Myocyte (in vitro differentiated cells): Measurements from ENCODE around the gene RNFT2. TPM values are rescaled to one million over a fixed set of nuclear protein-coding genes. Genes with fewer than 3 reads are reported as not detected.

Experiments
- DNase-seq: peaks from one replicate; pipeline ENCODE4 v3.0.0-alpha.2; 2012; ENCODE audit warnings: low read depth
- total RNA-seq: library from RNA; depleted of rRNA; stranded (reverse); fragments of >200 nt; gene quantifications from 2 replicates; pipeline ENCODE4 v1.2.3, GENCODE V29; 2014

The RNFT2 gene
- total RNA-seq, 1 donor from 2014 or later: 1.0 TPM

GRCh38 chr12:116876151-116876869, 138.2 kb downstream of the RNFT2 start:
- no peak for DNase-seq

GRCh38 chr12:116878567-116879508, 140.7 kb downstream of the RNFT2 start:
- no peak for DNase-seq

DNA sequence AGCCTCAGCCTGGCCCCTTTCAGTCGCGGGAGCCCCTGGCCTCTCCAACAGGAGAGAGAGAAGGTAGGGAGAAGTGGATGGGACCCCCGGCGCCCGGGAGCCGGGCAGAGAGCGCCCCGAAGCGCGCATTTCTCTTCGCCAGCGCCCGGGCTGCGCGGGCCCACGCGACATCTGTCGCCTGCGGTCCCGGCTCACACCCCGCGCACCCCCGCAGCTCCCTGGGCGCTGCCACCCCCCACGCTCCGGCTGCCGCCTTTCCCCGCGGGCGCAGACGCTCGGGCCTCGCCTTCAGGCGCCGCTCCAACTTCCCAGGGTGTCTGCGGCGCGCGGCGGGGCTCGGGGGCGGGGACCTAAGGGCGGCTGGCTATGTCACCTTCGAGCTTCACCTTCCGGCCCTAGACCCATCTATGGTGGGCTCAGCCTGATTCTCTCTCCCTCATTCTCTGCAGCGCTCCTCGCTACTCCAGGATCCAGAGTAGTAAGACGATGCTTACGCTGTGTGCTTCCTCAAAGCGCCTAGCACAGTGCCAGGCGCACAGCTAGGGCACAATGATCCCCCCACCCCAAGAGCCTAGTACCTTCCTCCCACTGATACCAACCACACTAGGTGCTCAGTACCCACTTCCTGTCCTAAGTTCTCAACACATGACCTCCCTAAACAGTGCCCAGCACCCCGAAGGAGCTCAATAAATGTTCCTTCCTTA, 141.5 kb downstream of the RNFT2 start:
- no peak for DNase-seq

DNA sequence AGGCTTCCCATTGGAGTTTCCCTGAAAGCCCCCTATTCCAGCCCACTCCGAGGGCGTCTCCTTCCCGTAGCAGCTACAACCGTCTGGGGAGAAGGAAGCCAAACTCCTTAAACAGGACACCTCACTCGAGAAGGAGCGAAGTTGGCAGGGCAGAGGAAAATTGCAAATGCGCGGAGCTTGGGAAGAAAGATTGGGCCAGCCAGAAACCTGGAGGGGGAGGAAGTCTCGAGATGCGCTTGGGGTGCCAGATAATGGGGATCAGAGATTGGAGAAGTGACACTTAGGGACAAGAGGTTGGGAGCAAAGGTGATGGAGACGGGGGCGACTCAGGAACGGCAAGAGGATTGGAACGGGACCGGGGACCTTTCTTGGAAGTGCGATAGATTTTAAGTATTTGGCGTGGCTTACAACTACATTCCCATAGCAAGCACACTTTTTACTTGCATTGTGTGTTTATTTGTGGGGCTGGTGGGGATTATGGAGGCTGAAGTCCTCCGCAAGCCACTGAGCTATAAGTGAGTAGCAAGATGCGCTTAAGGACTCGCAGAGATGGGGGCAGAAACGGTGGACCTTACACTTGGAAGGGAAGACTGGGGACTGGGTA, 142.2 kb downstream of the RNFT2 start:
- no peak for DNase-seq

GRCh38 chr12:116880817-116881324, 142.8 kb downstream of the RNFT2 start:
- DNase-seq: peak; percentile 28

DNA sequence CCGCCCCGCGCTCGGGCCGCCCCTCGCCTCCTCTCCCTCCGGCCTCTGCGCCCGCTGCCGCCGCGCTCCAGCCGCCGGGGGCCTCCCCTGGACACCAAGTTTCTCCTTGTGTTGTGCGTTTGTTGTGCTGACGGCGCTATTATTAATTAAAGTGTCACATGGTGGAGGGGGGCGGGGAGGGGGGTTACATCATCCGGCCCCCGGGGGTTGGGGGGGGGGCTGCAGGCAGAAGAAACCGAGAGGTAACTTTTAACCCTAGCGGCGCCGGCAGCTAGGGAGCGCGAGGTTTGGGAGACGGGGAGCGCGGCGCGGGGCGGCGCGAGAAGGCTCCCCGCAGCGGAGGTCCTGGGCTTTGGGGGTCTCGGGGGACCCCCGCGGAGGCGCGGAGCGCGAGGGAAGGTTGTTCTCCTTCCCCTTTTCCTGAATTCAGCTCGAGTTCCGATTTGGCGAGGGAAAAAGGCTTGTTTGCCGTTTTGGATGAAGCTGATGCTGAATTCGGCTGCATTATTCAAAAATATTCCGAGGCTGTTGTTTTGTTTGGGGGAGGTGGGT, 143.3 kb downstream of the RNFT2 start, which contains the start of gene HRK:
Gene HRK, minus strand, starts transcription at position 117 of the 552 bp plus-strand sequence. CDS start 134 bp downstream, outside the sequence.
- DNase-seq: no peak

DNA sequence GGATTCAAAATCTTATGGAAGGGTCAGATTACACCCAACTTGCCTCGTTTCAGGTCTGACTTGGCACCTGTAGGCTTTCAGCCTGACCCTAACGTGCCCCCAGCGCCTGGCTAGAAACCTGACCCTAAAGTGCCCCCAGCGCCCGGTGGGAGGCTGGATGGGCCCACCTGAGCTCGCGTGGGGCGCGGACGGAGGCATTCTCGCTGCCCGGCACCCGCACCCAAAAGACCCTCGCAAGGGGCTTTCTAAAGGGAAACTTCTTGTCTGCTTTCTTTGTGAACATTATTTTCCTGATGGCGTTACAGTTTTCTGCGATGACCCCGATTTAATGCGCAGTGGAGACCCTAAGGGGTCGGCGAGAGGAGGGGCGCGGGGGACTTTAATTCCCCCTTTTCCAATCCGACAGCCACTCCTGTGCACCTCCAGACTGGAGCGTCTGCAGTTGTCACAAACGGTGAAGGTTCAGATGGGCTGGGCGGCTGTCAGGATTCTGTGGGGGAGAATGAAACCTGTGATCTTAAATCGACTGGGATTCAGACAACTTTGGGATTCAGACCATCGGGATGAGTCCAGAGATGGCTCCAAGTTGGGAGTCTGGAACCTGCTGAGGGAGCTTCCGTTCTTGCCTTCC, 143.9 kb downstream of the RNFT2 start:
- DNase-seq: peak; percentile 1

- DNase-seq: peak; percentile 31
Measured at GRCh38 chr12:116882742-116883141, 144.6 kb downstream of the RNFT2 start.

DNA sequence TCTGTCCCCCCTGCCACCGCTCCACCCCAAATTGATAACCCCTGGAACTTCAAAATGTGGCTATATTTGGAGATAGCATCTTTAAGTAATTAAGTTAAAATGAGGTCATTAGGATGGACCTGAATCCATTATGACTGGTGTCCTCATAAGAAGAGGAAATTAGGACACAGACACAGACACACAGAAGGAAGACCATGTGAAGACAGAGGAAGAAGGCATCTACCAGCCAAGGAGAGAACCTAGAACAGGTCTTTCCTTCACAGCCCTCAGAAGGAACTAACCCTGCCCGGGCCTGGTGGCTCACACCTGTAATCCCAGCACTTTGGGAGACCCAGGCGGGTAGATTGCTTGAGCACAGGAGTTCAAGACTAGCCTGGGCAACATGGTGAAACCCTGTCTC, 146.8 kb downstream of the RNFT2 start:
- no peak for DNase-seq

GRCh38 chr12:116885491-116885890, 147.4 kb downstream of the RNFT2 start:
- no peak for DNase-seq

DNA sequence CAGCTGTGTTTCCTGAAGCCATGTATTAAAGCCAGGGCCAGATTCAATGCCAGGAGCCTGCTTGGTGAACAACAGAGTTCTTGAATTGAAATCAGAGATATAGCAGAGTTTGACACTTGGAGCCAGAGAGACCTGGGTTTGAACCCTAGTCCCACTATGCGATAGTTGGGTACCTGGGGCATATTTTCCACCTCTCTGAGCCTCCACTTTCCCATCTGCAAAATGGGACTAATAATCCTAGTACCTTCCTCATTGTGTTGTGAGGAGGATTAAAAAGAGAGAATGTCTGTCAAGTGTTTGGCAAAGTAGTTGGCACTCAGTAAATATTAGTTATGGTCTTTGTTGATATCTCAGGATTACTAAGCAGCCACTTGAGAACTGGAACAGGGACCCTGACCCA, 149.1 kb downstream of the RNFT2 start:
- DNase-seq: no peak

DNA sequence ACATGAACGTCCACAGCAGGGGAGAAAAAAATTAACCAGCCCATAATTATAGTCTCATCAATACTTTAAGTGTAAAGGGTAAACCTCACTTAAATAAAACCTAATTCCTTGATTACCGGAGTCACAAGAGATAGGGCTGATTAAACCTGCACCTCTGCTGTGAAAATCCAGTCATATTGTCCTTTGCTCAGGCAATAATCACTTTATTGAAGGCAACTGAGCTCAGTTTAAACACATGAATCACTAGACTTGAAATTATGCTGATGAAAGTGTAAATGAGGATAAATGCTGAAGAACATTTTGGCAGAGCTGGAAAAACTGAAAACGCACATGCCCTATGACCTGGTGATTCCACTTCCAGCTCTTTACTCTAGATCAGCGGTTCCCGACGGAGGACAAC, 149.8 kb downstream of the RNFT2 start:
- no peak for DNase-seq

DNA sequence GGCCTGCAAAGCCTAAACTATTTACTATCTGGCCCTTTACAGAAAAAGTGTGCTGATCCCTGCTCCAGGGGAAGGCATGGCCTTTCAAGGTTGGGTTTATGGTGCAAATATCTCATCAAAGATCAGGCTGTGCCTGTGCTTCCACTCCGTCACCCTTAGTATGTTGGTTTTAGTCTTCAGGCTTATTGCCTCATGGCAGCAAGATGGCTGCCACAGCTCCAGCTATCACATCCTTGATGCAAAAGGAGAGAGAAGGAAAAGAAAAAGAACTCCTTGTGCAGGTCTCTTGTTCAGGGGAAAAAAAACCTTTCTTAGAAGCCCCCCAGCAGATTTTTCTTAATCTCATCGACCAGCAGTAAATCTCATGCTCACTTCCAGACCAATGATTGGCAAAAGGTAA, 152.2 kb downstream of the RNFT2 start:
- no peak for DNase-seq

GRCh38 chr12:116891019-116891418, 152.9 kb downstream of the RNFT2 start:
- DNase-seq: no peak

- no peak for DNase-seq
Measured at GRCh38 chr12:116892349-116893140, 154.4 kb downstream of the RNFT2 start.

DNA sequence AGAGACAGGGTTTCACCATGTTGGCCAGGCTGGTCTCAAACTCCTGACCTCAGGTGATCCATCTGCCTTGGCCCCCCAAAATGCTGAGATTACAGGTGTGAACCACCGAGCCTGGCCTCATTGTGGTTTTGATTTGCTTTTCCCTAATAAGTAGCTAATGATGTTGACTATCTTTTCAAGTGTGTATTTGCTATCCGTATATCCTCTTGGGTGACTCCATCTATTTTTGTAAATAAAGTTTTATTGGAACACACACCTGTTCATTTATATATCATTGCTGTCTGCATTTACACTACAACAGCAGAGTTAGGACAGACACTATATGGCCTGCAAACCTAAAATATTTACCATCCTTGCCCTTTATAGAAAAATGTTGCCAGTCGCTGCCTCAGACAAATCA, 156.8 kb downstream of the RNFT2 start:
- no peak for DNase-seq

DNA sequence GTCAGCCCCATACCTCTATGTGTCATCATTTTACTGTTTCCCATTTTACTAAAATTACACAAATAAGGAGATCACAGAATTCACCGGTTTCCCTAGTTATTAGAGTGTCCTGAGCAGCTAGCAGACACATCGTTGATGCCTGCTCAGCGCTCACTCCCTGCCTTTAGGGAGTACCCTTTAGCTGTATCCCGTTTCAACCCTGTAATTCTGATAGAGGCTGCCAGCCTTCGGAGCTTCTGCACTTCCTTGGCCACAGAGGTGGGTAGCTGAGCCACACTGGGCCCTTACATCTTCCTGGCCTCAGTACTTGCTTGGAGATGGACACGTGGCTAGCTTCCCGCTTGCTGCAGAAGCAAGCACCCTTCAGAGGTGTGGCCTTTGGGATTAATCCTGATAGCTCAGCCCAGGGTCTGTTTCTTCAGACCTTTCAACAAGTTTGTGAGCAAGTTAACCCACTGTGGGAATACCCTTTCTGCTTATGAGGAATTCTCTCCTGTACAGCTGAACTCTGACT, 158.4 kb downstream of the RNFT2 start:
- no peak for DNase-seq

- no peak for DNase-seq
Measured at GRCh38 chr12:116897476-116897875, 159.4 kb downstream of the RNFT2 start.

DNA sequence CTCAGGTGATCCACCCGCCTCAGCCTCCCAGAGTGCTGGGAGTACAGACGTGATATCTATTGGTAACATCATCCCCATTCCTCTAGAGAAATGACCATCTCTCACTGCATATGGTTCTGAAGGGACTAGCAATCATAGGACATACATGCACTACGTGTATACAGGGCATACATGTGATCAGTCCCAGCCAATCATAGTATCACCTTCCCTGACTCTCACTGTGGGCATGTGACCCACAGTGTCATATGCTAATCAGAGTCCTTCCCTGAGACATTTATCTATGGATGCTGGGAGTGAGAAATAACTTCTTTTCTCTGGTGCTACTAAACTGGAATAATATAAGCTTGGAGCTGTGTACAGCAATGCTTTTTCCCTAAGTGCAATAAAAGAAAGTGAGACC, 160.6 kb downstream of the RNFT2 start:
- no peak for DNase-seq
